Measurements from ENCODE around the gene ST7. TPM values are rescaled to one million over a fixed set of nuclear protein-coding genes. Genes with fewer than 3 reads are reported as not detected.

ST7 gene
- total RNA-seq, 2 experiments from 2014 or later = 9.6 to 10.7 TPM

- H3K4me3 ChIP-seq (ENCODE audit: low read depth, low read length, poor library complexity, severe bottlenecking) = no peak overlapping the region
- no peak for DNase-seq (ENCODE audit: low spot score)
- no peak overlapping the region for H3K4me2 ChIP-seq (ENCODE audit: low read length)
- POLR2A ChIA-PET = no interaction called here
- intact Hi-C loops (cut with micrococcal nuclease; ENCODE audit: unreplicated experiment) = no loop called here
- H3K79me2 ChIP-seq (ENCODE audit: insufficient read depth, low read depth, low read length) = no peaks in the 10 kb centered on the region
- no peaks in the 10 kb centered on the region; the same call in 1 of the 2 replicates for H4K20me1 ChIP-seq (ENCODE audit: insufficient read depth, low read length)
- H3K36me3 ChIP-seq (ENCODE audit: insufficient read depth, low read length) = no peaks in the 10 kb centered on the region
- no peak overlapping the region for H2AFZ ChIP-seq (ENCODE audit: low read length)
- H3K9me2 ChIP-seq (ENCODE audit: insufficient read depth, low read length) = no peaks in the 10 kb centered on the region
- H3K4me1 ChIP-seq (ENCODE audit: insufficient read depth, low read length, poor library complexity, severe bottlenecking) = no peaks in the 10 kb centered on the region
- BruUV-seq (replicated peaks) = no TSS peak
- H3K9me3 ChIP-seq (ENCODE audit: low read length) = no peaks in the 10 kb centered on the region
- no peak for TF ChIP-seq EZH2phosphoT487 (IDR thresholded peaks at IDR 0.05; ENCODE audit: borderline replicate concordance, low read depth, low read length)
- no peak for TF ChIP-seq CTCF (conservative IDR thresholded peaks at IDR 0.05; ENCODE audit: low read length)
- H3K27ac ChIP-seq (ENCODE audit: low read depth, low read length, poor library complexity, severe bottlenecking) = no peak overlapping the region
- CTCF ChIA-PET (ENCODE audit: unreplicated experiment) = no interaction called here
Observed at GRCh38 chr7:117091721-117092120, 138.4 kb downstream of the ST7 start.

DNA sequence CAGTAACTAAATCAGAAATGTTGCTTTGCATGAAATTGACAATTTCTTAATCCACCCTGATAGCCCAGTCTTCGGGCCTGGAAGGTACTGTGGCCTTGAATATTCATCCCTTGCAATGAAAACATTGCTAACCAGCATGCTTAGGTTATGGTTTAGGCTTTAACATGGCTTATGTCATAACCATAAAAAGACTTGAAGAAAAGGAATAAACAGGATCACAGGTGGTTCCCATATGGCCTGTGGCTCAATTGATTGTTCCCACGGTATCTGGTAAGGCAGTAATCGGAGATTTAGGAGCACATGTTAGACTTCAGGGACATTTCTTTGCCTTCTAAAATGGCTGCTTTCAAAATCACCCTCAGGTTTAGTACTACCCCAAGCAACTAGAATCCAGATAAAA, 139.5 kb downstream of the ST7 start:
- no TSS peak for BruUV-seq (replicated peaks)

More for the DNA sequence above, 139.5 kb downstream of the ST7 start:
- Histone ChIP-seq H3K36me3 (ENCODE audit: insufficient read depth, low read length) (no peaks in the 10 kb centered on the region), H2AFZ (ENCODE audit: low read length) (no peak overlapping the region), H3K9me2 (ENCODE audit: insufficient read depth, low read length) (no peaks in the 10 kb centered on the region), H3K27ac (ENCODE audit: low read depth, low read length, poor library complexity, severe bottlenecking) (no peak overlapping the region), H3K79me2 (ENCODE audit: insufficient read depth, low read depth, low read length) (no peaks in the 10 kb centered on the region), H4K20me1 (ENCODE audit: insufficient read depth, low read length) (no peaks in the 10 kb centered on the region; the same call in 1 of the 2 replicates), H3K4me3 (ENCODE audit: low read depth, low read length, poor library complexity, severe bottlenecking) (no peak overlapping the region), H3K4me1 (ENCODE audit: insufficient read depth, low read length, poor library complexity, severe bottlenecking) (no peaks in the 10 kb centered on the region), H3K9me3 (ENCODE audit: low read length) (no peaks in the 10 kb centered on the region), H3K4me2 (ENCODE audit: low read length) (no peak overlapping the region)
- CTCF ChIA-PET (ENCODE audit: unreplicated experiment) = no interaction called here
- POLR2A ChIA-PET = interaction anchor here (0.7 kb wide), 2 partner anchors 321 to 998 kb away, joined by 4 read pairs; no protein-coding TSS in a partner anchor
- intact Hi-C loops (cut with micrococcal nuclease; ENCODE audit: unreplicated experiment) = no loop called here
- no peak for DNase-seq (ENCODE audit: low spot score)
- TF ChIP-seq CTCF (conservative IDR thresholded peaks at IDR 0.05; ENCODE audit: low read length) (no peak), EZH2phosphoT487 (IDR thresholded peaks at IDR 0.05; ENCODE audit: borderline replicate concordance, low read depth, low read length) (no peak)

Data from OCI-LY7 (cell line).